ENCODE measurements around the gene BATF2.

DNA sequence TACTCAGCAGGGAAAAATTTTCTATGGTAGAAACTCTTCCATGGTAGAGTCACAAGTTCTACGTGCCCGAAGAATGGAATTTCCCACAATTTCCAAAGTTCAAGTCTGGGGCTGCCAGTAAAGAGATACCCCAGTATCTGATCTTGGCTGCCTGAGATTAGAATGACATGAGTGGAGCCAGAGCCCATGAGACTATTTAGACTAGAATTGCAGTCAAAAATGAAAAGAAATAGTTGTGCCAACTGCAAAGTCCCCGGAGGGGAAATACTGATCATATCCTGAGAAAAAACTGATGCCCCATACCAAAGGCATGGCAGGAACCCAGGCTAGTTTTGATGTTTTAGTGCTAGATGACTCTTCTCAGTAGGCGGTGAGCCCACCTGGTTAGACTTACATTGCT lies 36.1 kb downstream of the BATF2 start:
- TF ChIP-seq, protein P1, sequence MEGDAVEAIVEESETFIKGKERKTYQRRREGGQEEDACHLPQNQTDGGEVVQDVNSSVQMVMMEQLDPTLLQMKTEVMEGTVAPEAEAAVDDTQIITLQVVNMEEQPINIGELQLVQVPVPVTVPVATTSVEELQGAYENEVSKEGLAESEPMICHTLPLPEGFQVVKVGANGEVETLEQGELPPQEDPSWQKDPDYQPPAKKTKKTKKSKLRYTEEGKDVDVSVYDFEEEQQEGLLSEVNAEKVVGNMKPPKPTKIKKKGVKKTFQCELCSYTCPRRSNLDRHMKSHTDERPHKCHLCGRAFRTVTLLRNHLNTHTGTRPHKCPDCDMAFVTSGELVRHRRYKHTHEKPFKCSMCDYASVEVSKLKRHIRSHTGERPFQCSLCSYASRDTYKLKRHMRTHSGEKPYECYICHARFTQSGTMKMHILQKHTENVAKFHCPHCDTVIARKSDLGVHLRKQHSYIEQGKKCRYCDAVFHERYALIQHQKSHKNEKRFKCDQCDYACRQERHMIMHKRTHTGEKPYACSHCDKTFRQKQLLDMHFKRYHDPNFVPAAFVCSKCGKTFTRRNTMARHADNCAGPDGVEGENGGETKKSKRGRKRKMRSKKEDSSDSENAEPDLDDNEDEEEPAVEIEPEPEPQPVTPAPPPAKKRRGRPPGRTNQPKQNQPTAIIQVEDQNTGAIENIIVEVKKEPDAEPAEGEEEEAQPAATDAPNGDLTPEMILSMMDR (IDR thresholded peaks at IDR 0.05): no peak
- TF ChIP-seq POLR2A (IDR thresholded peaks at IDR 0.05): no peak
